Tibial nerve (tissue), 4 donors: ENCODE data around the gene NUMB. TPM values are rescaled to one million over a fixed set of nuclear protein-coding genes. Genes with fewer than 3 reads are reported as not detected.

Experiments
- DNase-seq, 2 donors: peaks; one replicate each; pipeline ENCODE4 v3.0.0-alpha.2; 2019; ENCODE audit warnings: low spot score in 2 of 2
- H3K27ac ChIP-seq, 4 donors: fragments of 200-600 bp; sonication (generic) in 3 of 4; one replicate each; pipeline ENCODE4 v1.5.1; 2017 to 2019; ENCODE audit warnings: mild to moderate bottlenecking in 1 of 4
- H3K27me3 ChIP-seq, 2 donors: fragments of 200-600 bp; sonication (generic) in 1 of 2; one replicate each; pipeline versions ENCODE4 v1.5.1 to v1.6.0; 2017 to 2019
- H3K36me3 ChIP-seq, 3 donors: fragments of 200-600 bp; sonication (generic); one replicate each; pipeline ENCODE4 v1.5.1; 2018 to 2019
- H3K4me1 ChIP-seq, 4 donors: fragments of 200-600 bp; sonication (generic) in 3 of 4; one replicate each; pipeline ENCODE4 v1.5.1; 2017 to 2019
- H3K4me3 ChIP-seq, 4 donors: fragments of 200-600 bp; sonication (generic) in 3 of 4; one replicate each; pipeline ENCODE4 v1.5.1; 2017 to 2019; ENCODE audit warnings: mild to moderate bottlenecking in 1 of 4, moderate library complexity in 1 of 4
- H3K9me3 ChIP-seq, 4 donors: fragments of 200-600 bp; sonication (generic) in 3 of 4; one replicate each; pipeline ENCODE4 v1.5.1; 2017 to 2019
- CTCF ChIP-seq, 5 experiments: fragments of 200-600 bp in 3 of 5; fragments of 450-650 bp in 2 of 5; sonication (generic) in 3 of 5; IDR thresholded peaks; one replicate each; pipeline ENCODE4 v1.5.1; 2016 to 2019; ENCODE audit warnings: antibody characterized with exemption in 5 of 5, mild to moderate bottlenecking in 3 of 5, moderate library complexity in 2 of 5
- EP300 ChIP-seq, 2 donors: sonication (generic); formaldehyde crosslinking; IDR thresholded peaks; one replicate each; pipeline ENCODE4 v1.6.1; 2017; ENCODE audit warnings: antibody characterized with exemption in 2 of 2, mild to moderate bottlenecking in 1 of 2
- POLR2A ChIP-seq, 2 donors: fragments of 450-650 bp; IDR thresholded peaks; one replicate each; pipeline ENCODE4 v1.6.1; 2017; ENCODE audit warnings: antibody characterized with exemption in 2 of 2, mild to moderate bottlenecking in 2 of 2, moderate library complexity in 2 of 2
- WGBS, 2 donors: methylation state at CpG; one replicate each; pipeline ENCODE4 v1.1.5; 2018; 5-methylcytosine and 5-hydroxymethylcytosine counted together
- total RNA-seq, 4 donors: library from RNA; depleted of rRNA; stranded (reverse); fragments of >200 nt; gene quantifications; one replicate each; pipeline ENCODE4 v1.1.0, GENCODE V29; 2016

The NUMB gene
- total RNA-seq, 4 donors from 2014 or later = 50.7 to 81.9 (median 60.2) TPM

GRCh38 chr14:73437206-73437605 is 21.1 kb downstream of the NUMB start:
- no peaks in the 10 kb centered on the region for H3K27me3 ChIP-seq
- no peak overlapping the region for H3K27ac ChIP-seq
- TF ChIP-seq CTCF (IDR thresholded peaks at IDR 0.05) (no peak), POLR2A (IDR thresholded peaks at IDR 0.05) (no peak), EP300 (IDR thresholded peaks at IDR 0.05) (no peak)
- H3K4me3 ChIP-seq = no peak overlapping the region
- no peaks in the 10 kb centered on the region for H3K9me3 ChIP-seq
- H3K36me3 ChIP-seq = no peaks in the 10 kb centered on the region
- H3K4me1 ChIP-seq = peaks cover 0 to 23% (median 2%) of the 10 kb centered on the region in 4 donors
- WGBS, 2 donors = 96 to 100% methylated on average over 2 of the region's 2 CpGs
- DNase-seq = no peak

GRCh38 chr14:73432124-73432523 is 26.2 kb downstream of the NUMB start:
- 84 to 91% methylated on average over 3 of the region's 3 CpGs for WGBS, 2 donors
- H3K9me3 ChIP-seq = no peaks in the 10 kb centered on the region
- H3K4me1 ChIP-seq = peaks cover 0 to 23% (median 0%) of the 10 kb centered on the region in 4 donors
- H3K27me3 ChIP-seq = no peaks in the 10 kb centered on the region
- no peak for DNase-seq
- no peak overlapping the region for H3K27ac ChIP-seq
- no peaks in the 10 kb centered on the region for H3K36me3 ChIP-seq
- TF ChIP-seq POLR2A (IDR thresholded peaks at IDR 0.05) (no peak), CTCF (IDR thresholded peaks at IDR 0.05) (no peak), EP300 (IDR thresholded peaks at IDR 0.05) (no peak)
- no peak overlapping the region for H3K4me3 ChIP-seq

- peak overlapping the region in 1 of 4 donors; percentile 56 for H3K27ac ChIP-seq
- 76 to 77% methylated on average over 5 of the region's 5 CpGs for WGBS, 2 donors
- no peaks in the 10 kb centered on the region for H3K9me3 ChIP-seq
- no peaks in the 10 kb centered on the region for H3K36me3 ChIP-seq
- no peak overlapping the region for H3K4me3 ChIP-seq
- no peak for DNase-seq
- H3K27me3 ChIP-seq = no peaks in the 10 kb centered on the region
- peaks cover 0 to 35% (median 0%) of the 10 kb centered on the region in 4 donors for H3K4me1 ChIP-seq
- TF ChIP-seq CTCF (IDR thresholded peaks at IDR 0.05) = no peak
- no peak for TF ChIP-seq POLR2A (IDR thresholded peaks at IDR 0.05)
Observed at GRCh38 chr14:73428353-73428824, 30.0 kb downstream of the NUMB start.

GRCh38 chr14:73427516-73428264 is 30.7 kb downstream of the NUMB start:
- TF ChIP-seq CTCF (IDR thresholded peaks at IDR 0.05) = no peak
- TF ChIP-seq EP300 (IDR thresholded peaks at IDR 0.05) = no peak
- no peak for TF ChIP-seq POLR2A (IDR thresholded peaks at IDR 0.05)
- no peak for DNase-seq
- no peaks in the 10 kb centered on the region for H3K9me3 ChIP-seq
- H3K27me3 ChIP-seq = no peaks in the 10 kb centered on the region
- H3K27ac ChIP-seq = peak overlapping the region in 2 of 4 donors; percentile 14 to 56
- peaks cover 0 to 35% (median 0%) of the 10 kb centered on the region in 4 donors for H3K4me1 ChIP-seq
- H3K36me3 ChIP-seq = no peaks in the 10 kb centered on the region
- WGBS, 2 donors = 64 to 66% methylated on average over 4 of the region's 4 CpGs
- H3K4me3 ChIP-seq = no peak overlapping the region

- 75 to 79% methylated on average over 5 of the region's 5 CpGs for WGBS, 2 donors
- no peak overlapping the region for H3K4me3 ChIP-seq
- H3K27me3 ChIP-seq = no peaks in the 10 kb centered on the region
- H3K36me3 ChIP-seq = peaks cover 0 to 4% (median 0%) of the 10 kb centered on the region in 3 donors
- no peaks in the 10 kb centered on the region for H3K9me3 ChIP-seq
- H3K4me1 ChIP-seq = peaks cover 0 to 39% (median 2%) of the 10 kb centered on the region in 4 donors
- H3K27ac ChIP-seq = peak overlapping the region in 2 of 4 donors; percentile 10 to 56
- TF ChIP-seq POLR2A (IDR thresholded peaks at IDR 0.05) (no peak), CTCF (IDR thresholded peaks at IDR 0.05) (no peak), EP300 (IDR thresholded peaks at IDR 0.05) (no peak)
- DNase-seq = no peak
Observed at GRCh38 chr14:73426877-73427276, 31.5 kb downstream of the NUMB start.
